NCI-H2196 treated with DMSO at 0.1 percent for 48 hours (cell line): Measurements from ENCODE around the gene MICU2.
A peak's percentile ranks its signal among the peaks of the same experiment; 100 is the strongest.

Source experiments
- DNase-seq: peaks from one replicate; lab custom pipeline; 2025; ENCODE audit not compliant: unreplicated experiment; lab: John Stamatoyannopoulos, UW

MICU2 gene, protein sequence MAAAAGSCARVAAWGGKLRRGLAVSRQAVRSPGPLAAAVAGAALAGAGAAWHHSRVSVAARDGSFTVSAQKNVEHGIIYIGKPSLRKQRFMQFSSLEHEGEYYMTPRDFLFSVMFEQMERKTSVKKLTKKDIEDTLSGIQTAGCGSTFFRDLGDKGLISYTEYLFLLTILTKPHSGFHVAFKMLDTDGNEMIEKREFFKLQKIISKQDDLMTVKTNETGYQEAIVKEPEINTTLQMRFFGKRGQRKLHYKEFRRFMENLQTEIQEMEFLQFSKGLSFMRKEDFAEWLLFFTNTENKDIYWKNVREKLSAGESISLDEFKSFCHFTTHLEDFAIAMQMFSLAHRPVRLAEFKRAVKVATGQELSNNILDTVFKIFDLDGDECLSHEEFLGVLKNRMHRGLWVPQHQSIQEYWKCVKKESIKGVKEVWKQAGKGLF

DNA sequence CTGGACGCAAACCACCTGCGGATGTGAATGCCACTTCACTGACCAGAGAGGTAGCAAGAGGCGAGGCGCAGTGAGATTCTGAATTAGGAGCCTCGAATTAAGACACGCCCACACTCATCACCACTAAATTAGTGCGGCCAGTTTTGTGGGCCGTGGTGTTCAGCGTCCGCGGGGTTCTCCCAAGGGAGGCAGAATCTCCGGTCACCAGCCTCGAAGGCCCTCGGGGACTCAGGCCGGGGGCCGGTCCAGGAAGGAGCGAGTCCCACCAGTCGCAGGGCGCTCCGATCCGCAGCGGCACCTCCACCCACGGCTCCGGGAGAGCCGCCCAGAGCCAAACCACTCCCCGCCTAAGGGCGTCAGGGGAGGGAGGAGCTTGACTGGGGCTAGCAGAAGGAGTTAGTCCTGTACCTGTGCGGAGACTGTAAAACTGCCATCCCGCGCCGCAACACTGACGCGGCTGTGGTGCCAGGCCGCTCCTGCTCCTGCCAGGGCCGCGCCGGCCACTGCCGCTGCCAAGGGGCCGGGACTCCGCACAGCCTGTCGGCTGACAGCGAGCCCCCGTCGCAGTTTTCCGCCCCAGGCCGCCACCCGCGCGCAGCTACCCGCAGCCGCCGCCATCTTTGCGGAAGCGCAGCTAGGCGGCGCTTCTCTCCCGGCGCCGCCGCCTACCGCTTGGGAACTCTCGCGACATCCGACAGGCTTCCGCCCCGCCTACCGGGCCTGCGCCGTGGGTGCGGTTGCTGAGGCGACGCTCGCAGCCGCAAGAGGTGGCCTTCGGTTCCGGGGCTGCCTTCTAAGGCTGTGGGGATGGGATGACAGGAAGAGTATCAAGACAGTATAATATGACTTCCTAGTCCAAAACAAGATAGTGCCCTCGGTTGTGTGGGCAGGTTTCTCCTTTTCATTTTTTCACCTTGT lies at the start of gene MICU2:
Gene MICU2, minus strand, starts transcription at position 640 of the 918 bp plus-strand sequence. Its CDS starts 22 bp downstream, at position 618.
- DNase-seq: peak; percentile 49

DNA sequence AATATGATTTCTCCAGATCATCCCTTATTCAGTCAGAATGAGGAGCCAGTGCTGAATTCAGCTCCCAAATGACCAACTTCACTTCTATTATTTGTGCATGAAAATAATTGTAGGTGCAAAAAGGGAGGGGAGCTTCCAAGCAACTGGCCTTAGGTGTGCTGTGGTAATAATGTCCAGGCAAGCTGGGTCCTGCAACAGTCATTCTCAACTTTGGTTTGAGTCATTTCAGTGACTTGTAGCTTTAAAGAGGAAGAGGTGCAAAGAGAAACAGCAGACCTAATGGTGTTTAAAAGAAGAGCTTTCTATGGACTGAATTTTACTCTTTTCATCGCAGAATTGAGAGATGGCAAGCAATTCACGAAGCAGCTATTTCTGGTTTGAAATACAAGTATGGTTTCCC lies 37.7 kb upstream of the MICU2 start:
- DNase-seq: no peak

DNA sequence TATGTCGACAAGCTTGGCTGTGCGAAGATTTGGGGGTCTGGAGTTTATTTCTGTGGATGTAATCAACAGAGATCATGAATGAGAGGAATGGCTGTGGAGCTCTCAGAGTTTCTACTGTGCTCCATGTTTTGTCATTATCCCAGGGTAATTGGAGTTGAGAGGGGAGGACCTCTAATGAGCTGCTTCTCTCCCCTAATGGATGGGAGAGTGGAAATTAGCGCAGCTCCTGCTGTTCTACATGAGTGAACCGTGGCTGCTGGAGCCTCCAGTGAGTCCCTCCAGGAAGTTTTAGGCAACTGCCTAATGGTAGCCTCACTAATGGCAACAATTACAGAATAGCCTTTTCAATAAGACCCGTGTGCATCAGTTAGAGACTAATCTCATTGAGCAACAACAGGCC lies 35.6 kb upstream of the MICU2 start:
- no peak for DNase-seq

DNA sequence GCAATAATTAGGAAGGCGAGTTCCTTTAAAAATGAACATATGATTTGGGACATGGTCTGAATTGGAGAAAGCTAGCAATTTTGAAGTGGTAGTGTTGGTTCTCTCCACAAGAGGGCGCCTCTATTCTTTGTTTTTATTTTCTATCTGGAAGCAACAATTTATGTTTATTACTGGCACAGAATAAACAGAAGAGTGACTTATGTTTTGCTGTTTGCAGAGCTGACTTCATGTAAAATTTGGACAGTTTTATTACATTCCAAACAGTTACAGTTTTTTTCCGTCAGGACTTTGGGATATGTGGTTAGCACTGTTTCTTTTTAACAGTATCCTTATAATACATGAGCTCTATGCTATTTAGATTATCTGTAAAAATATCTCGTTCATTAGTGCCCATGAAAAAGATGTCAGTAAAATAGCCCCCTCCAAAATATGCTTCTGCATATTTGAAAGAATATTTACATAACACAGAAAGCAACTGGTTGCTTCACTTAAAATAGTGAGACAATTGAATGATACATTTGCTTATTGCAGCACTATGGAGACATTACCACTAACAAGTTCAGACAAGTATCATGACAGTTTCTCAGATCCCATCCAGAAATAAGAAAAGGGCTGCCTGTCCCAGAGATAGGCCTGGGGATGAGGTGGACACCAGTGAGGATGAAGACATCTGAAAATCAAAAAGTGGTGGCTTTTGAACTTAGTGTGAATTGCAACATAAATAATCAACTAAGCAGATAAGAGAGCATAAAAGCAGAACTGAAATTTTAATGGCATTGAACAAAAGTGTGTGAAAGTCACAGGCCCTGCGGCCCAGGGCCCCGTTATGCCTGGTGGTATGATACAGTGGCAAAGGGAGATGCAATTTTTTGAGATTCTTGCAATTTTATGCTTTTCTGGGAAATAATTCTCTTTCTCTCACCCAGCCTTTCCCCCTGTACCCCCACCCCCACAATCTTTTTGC lies 34.6 kb upstream of the MICU2 start:
- DNase-seq: peak; percentile 1

DNA sequence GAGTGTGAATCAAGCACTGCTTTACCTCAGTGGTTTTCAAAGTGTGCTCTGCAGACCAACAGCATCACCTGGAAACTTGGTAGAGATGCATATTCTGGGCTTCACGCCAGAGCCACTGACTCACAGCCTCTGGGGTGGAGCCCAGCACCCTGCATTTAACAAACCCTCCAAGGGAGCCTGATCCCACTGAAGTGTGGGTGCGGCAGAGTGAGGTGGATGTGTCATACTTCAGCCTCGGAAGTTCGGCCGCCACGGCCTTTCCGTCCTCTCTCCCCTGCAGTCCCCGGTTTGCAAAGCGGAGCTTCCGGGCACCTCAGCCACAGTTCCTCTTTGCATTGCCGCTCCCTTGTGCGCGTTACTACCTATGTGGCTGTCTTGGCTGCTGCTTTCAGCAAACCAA lies 33.3 kb upstream of the MICU2 start:
- DNase-seq: peak; percentile 37

DNA sequence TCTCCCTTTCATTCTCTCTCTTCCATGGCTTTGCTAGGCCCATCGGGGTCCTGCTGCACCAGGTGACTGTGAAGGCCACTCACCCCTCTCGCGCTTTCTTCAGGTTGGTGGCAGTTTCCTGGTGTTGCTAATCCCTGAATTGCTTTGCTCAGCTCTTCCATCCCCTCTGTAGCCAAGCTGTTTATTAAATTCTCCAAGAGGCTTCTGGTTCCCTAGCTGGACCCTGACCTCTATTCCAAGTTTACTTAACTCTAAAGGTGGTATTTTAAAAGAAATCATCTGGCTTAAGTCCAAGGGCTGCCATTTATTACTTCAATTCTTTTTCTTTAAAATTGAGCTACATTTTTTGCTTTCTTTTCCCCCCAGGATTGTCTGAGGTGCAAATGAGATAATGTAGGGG lies 32.7 kb upstream of the MICU2 start:
- DNase-seq: no peak

DNA sequence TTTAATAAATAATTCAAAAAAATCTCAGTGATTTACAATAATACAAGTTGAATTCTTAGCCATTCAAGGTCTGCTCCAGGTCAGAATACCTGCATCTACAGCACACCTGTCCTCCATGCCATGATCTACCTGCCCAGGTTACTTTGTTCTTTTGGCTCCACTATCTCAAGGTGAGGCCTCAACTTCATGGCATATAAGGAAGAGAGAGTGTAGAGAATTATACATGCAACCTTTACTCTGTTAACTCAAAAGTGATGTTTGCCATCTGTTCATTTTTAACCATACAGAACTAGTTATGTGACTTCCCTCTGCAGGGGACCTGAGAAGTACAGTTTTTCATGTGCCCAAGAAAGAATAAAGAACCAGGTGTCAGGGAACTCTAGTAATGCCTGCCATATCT lies 28.2 kb upstream of the MICU2 start:
- DNase-seq: no peak

DNA sequence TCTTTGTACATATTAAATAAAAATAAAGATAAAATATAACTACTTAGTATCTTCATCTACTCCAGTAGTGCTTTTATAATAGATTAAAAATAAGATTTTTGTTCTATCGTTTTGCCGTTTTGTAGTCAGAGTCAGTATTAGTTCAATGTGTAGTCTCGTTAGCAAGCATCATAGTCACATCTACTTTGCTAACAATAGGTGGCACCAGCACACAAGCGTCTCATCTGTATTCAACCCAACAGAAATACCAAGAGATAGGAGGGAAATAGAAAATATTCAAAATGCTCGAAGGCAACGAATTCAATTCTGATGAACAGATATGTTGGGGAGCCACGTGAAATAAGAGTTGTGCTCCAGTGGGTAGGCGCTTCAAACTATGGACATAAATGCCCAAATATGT lies 21.4 kb upstream of the MICU2 start:
- DNase-seq: no peak

DNA sequence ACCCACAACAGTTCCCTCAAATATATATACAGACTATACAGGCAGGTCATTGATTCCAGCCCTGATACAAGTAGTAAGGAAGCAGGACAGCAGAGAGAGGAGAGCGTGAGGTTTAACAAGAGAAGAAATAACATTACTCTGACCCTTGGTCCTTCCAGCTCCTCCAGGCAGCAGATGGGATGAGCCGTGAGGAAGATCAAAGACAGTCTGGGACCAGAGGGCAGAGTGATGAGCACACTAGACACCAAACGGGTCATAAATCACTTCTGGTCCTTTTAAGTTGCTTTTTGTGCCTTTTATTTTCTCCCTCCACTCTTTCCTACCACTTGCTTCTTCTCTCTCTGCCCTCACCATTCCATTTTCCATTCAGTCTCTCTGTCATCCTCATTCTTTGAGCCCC lies 16.9 kb upstream of the MICU2 start:
- DNase-seq: no peak

DNA sequence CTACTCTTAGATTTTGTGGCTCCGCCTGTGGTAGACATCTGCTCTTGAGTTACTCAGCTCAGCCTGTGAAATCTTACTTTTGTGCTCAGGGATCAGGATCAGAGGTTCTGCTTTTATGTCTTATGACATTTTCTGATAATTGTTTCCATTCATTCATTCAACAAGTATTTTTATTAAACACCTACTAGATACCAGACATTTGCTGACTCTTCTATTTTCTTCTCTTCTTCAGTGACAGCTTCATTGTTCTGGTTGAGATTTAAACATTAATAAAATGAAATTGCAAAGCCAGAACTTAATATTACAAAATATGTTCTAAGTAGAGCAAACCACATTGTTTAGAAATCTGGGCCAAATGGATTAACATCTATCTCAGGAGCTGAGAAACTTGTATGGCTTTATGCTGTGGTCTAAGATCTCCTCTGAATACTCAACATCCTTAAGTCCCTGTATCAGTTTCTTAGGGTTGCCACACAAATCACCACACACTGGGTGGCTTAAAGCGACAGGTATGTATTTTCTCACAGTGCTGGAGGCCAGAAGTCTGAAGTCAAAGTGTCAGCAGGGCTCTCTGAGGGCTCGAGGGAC lies 15.8 kb upstream of the MICU2 start:
- no peak for DNase-seq

DNA sequence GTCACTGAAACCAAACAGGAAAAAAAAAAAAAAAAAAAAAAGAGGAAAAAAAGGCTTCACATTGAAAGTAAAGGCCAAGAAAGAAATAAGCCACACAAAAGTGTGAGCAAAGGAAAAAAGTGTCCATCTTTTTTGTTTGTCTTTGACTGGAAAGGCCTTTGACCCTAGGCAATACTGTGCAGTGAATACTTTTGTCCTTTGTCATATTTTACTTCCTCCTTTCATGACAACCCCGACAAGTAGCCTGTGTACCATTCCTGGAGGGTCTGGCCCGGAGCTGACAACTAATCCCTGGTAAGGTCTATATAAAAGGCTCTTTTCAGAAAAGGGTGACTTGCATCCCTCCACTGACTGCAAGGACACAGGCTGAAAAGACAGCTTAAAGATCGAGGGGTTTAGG lies 12.9 kb upstream of the MICU2 start:
- no peak for DNase-seq

DNA sequence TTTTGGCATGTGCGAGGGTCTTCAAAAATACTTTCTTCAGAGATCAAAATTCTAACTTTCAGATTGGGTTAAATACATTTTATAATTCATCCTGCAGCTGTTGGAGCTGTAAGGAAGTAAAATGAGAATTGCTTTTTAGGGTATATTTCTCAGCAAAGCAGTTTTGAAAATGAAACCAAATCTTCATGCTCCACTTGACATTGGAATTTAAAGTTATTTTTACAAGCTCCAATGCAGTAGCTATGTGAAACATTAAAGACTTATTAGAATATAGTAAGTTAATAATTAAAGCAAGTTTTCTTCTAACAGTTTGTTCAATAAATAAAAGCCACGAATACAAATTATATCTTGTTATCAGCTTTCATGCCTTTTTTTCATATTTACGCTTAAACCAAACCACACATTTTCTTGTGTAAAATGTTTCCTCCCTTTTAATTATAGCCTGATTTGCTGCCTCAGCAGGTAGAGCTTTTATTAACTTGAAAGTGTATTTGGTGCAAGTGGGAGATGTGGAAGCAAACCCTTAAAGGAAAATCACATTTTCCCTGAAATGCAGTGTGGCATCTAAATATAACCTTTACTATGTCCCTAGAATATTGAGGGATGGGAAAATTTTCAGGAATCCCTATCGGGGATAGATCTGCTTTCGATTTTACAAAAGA lies 12.4 kb upstream of the MICU2 start:
- DNase-seq: no peak

DNA sequence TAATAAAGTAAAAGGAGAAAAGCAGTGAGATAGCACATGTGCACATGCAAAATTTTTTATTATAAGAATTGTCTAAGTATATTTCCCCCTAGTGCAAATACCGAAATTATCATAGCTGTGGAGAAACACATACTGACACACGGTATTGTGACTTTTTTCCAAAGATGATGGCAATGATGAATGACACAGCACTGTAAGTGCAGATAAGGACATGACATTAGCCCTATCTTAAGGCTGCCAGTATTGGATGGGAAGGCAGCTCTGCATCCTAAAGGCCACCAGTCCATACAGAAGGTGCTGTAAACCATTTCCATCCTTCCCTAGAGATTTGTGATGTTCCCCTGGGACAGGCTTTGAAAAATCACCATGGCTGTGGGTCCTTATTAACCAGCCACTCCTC lies 11.5 kb upstream of the MICU2 start:
- no peak for DNase-seq

DNA sequence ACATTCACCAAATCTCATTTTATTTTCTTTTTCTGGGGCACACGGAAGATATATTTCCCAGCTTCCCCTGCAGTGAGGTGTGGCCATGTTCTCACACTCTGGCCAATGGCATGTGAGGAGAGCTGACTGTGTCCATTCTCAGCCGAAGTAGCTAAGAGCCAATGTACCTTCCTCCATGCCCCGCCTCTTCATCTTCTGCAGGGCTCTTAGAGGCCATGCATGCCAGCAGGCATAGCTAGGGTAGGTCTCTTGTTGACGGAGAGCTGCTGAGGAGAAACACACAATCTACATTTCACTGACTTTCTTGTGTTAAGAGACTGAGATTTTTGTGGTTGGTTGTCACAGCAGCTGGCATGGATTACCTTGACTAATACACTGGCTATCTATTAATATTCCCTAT lies 9.8 kb upstream of the MICU2 start:
- no peak for DNase-seq

DNA sequence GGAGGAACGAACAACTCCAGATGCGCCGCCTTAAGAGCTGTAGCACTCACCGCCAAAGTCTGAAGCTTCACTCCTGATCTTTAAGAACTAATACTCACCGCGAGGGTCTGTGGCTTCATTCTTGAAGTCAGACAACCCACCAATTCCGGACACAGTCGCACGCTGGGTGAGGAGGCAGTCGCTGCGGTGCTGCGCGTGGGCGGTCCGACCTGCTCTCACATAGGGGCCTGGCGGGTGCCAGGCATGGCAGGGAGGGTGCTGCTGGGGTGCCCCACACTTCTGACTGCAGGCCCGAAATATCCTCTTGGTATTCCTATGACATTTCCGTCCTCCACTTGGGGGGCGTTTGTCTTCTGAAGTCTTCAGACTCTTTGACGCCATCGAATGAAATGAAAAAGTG lies 7.4 kb upstream of the MICU2 start:
- DNase-seq: no peak

DNA sequence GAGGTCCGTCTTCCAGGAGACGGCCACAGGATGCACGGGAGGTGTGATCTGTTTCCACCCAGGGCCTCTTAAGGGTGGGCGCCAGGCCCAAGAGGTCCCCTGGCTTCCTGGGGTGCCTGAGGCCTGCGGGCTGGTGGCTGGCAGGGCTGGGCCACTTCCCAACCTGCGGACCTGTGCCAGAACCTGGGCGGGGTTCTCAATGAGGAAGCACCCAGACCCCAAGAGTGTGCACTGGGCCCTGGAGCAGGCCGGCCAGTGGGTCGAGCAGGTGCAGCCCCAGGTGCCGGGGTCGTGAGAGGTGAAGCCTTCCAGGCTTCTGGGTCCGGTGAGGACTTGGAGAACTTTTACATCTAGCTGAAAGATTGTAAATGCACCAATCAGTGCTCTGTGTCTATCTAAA lies 6.7 kb upstream of the MICU2 start:
- DNase-seq: no peak

DNA sequence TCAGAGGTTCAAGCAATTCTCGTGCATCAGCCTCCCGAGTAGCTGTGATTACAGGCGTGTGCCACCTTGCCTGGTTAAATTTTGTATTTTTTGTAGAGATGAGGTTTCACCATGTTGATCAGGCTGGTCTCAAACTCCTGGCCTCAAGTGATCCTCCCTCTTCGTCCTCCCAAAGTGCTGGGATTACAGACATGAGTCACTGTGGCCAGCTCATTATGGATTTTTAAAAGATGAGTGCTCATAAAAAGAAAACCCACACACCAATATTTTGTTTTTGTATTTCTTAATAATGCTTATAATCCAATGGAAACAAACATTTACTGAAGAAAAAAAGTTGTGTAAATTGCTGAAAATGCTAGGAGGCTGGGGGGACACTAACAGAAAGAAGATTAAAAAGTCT lies 5.0 kb upstream of the MICU2 start:
- DNase-seq: no peak

DNA sequence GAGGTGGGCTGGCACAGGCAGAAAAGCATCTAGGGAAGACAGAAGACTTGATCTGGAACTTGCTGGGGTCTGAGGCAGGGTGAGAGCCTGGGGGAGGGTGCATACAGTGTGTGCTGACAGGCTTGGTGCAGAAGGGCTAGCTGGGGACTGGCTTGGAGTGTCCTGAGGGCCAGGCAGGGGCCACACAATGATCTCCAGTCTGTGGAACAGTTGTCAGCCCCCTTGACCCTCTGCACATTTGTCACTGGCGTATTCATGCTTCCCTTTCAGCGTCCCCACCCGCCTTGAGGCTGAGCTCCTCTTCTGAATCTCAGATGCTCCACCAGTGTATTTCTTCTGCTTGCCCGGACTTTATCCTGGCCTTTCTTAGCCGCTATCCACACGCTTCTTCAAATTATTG lies 2.8 kb upstream of the MICU2 start:
- no peak for DNase-seq

DNA sequence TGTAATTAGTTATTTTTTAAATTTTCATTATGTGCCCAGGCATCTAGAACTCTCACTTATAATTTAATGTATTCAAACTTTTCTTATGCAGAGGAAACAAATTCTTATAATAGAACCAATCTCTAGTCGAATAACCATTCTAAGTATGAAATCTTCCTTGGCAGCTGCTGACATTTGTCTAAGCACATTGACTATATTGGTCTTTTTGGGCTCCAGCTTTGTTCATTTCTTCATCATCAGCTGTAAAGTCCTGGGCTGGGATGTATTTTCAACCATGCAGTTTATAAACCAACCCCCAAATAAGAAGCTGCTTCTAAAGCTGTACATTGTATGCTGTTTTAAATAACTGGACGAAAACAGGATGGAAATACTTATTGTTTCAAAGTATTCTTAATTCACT lies 2.3 kb upstream of the MICU2 start:
- no peak for DNase-seq

DNA sequence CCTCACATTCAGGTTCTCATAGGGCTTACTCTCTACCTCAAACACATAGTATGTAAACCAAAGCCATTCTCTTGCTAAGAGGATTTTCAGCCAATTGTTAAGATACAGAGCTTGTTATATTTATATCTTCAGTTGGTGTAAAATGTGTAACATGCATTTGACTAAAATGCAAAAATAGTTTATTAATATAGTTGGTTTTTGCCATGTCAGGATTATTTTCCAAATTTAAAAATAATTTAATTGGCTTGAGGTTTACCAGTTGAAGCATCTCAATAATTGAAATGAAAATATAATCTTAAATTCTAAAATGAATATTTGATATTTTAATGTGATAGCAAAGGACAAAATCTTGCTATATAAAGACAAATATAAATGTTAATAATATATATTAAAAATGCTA lies 7.2 kb downstream of the MICU2 start:
- no peak for DNase-seq
